Neural cell (in vitro differentiated cells): ENCODE measurements around the gene KIAA1958. TPM values are rescaled to one million over a fixed set of nuclear protein-coding genes. Genes with fewer than 3 reads are reported as not detected.

Experiments
- H2AFZ ChIP-seq: fragments of 200-600, 300-800 bp; sonication (generic), shearing (Covaris generic); 2 replicates; pipeline ENCODE4 v1.6.0; 2014; ENCODE audit warnings: low read depth, mild to moderate bottlenecking, antibody characterized with exemption, low read length, moderate library complexity
- H3F3A ChIP-seq: fragments of 200-600 bp; shearing (Covaris generic); 2 replicates; pipeline ENCODE4 v1.6.1; 2016; ENCODE audit warnings: mild to moderate bottlenecking, moderate library complexity, mixed read lengths, antibody characterized with exemption, low read length; ENCODE audit not compliant: insufficient read depth, poor library complexity, severe bottlenecking
- H3K27ac ChIP-seq: fragments of 200-600, 300-800 bp; sonication (generic), shearing (Covaris generic); 2 replicates; pipeline ENCODE4 v1.5.1; 2014; ENCODE audit warnings: mild to moderate bottlenecking, low read length, moderate library complexity
- H3K27me3 ChIP-seq: fragments of 300-800, 200-600 bp; sonication (generic), shearing (Covaris generic); 2 replicates; pipeline ENCODE4 v1.6.0; 2014; ENCODE audit warnings: mild to moderate bottlenecking, low read depth, low read length, moderate library complexity; ENCODE audit not compliant: insufficient read depth
- H3K36me3 ChIP-seq: fragments of 300-800, 200-600 bp; sonication (generic), shearing (Covaris generic); 2 replicates; pipeline ENCODE4 v1.5.1; 2014; ENCODE audit warnings: mild to moderate bottlenecking, antibody characterized with exemption, low read length, moderate library complexity; ENCODE audit not compliant: insufficient read depth
- H3K4me2 ChIP-seq: fragments of 300-800, 200-600 bp; sonication (generic), shearing (Covaris generic); 2 replicates; pipeline ENCODE4 v1.6.0; 2014; ENCODE audit warnings: mild to moderate bottlenecking, low read length
- H3K4me3 ChIP-seq: fragments of 300-800, 200-600 bp; sonication (generic), shearing (Covaris generic); 2 replicates; pipeline ENCODE4 v1.5.1; 2014; ENCODE audit warnings: mild to moderate bottlenecking, low read length, moderate library complexity
- H3K79me2 ChIP-seq: fragments of 200-600 bp; shearing (Covaris generic); replicated peaks from 2 replicates; pipeline ENCODE4 v1.6.0; 2014; ENCODE audit warnings: mild to moderate bottlenecking, low read length, moderate library complexity; ENCODE audit not compliant: insufficient read depth
- H3K9ac ChIP-seq: fragments of 300-800, 200-600 bp; sonication (generic), shearing (Covaris generic); 2 replicates; pipeline ENCODE4 v1.6.1; 2016; ENCODE audit warnings: mild to moderate bottlenecking, low read length, mixed read lengths
- H3K9me2 ChIP-seq: fragments of 200-600 bp; shearing (Covaris generic); 2 replicates; pipeline ENCODE4 v1.6.1; 2016; ENCODE audit warnings: mild to moderate bottlenecking, low read length, mixed read lengths; ENCODE audit not compliant: insufficient read depth
- H3K9me3 ChIP-seq: fragments of 200-600, 300-800 bp; sonication (generic), shearing (Covaris generic); 2 replicates; pipeline ENCODE4 v1.6.1; 2016; ENCODE audit warnings: mild to moderate bottlenecking, mixed run types, low read length, moderate library complexity, mixed read lengths
- H4K20me1 ChIP-seq: fragments of 200-600 bp; shearing (Covaris generic); 2 replicates; pipeline ENCODE4 v1.6.1; 2016; ENCODE audit warnings: mild to moderate bottlenecking, mixed run types; ENCODE audit not compliant: insufficient read depth
- CTCF ChIP-seq: fragments of 450-650 bp; IDR thresholded peaks from 2 replicates; pipeline ENCODE4 v1.5.1; 2014; ENCODE audit warnings: antibody characterized with exemption, mild to moderate bottlenecking, moderate library complexity; ENCODE audit not compliant: poor library complexity, severe bottlenecking
- EP300 ChIP-seq: fragments of 450-650 bp; conservative IDR thresholded peaks from 2 replicates; pipeline ENCODE4 v1.6.1; 2014; ENCODE audit warnings: antibody characterized with exemption, mild to moderate bottlenecking, moderate library complexity; ENCODE audit not compliant: poor library complexity, severe bottlenecking
- EZH2 ChIP-seq: fragments of 200-600, 300-800 bp; shearing (Covaris generic), sonication (generic); IDR thresholded peaks from 2 replicates; pipeline ENCODE4 v1.6.1; 2014; ENCODE audit warnings: antibody characterized with exemption, low read length, borderline replicate concordance, mild to moderate bottlenecking; ENCODE audit not compliant: insufficient read depth, poor library complexity, severe bottlenecking
- MXI1 ChIP-seq: fragments of 450-650 bp; conservative IDR thresholded peaks from 2 replicates; pipeline ENCODE4 v1.6.1; 2014; ENCODE audit warnings: antibody characterized with exemption, mild to moderate bottlenecking; ENCODE audit not compliant: poor library complexity, severe bottlenecking
- POLR2AphosphoS5 ChIP-seq: IDR thresholded peaks from 2 replicates; pipeline ENCODE4 v1.6.1; 2012
- RAD21 ChIP-seq: fragments of 450-650 bp; conservative IDR thresholded peaks from 2 replicates; pipeline ENCODE4 v1.6.1; 2014; ENCODE audit warnings: antibody characterized with exemption, mild to moderate bottlenecking, moderate library complexity
- REST ChIP-seq: IDR thresholded peaks from 2 replicates; pipeline ENCODE4 v1.6.1; 2012; ENCODE audit warnings: borderline replicate concordance
- SMC3 ChIP-seq: fragments of 450-650 bp; conservative IDR thresholded peaks from 2 replicates; pipeline ENCODE4 v1.6.1; 2014; ENCODE audit warnings: antibody characterized with exemption, mild to moderate bottlenecking, moderate library complexity; ENCODE audit not compliant: poor library complexity
- TAF1 ChIP-seq: IDR thresholded peaks from 2 replicates; pipeline ENCODE4 v1.6.1; 2012; ENCODE audit warnings: low read depth
- polyA plus RNA-seq: library from polyadenylated mRNA; depleted of rRNA; stranded (reverse); fragments of >200 nt; gene quantifications from 2 replicates; pipeline ENCODE4 v1.2.3, GENCODE V29; 2014

Gene KIAA1958
- polyA plus RNA-seq, 1 donor from 2014 or later: 8.4 TPM

GRCh38 chr9:112554516-112554915 is 67.9 kb downstream of the KIAA1958 start:
- Histone ChIP-seq H3K36me3 (no peaks in the 10 kb centered on the region), H3K9me2 (no peaks in the 10 kb centered on the region), H3K4me2 (no peak overlapping the region), H3K4me3 (no peak overlapping the region), H3F3A (no peaks in the 10 kb centered on the region), H3K9ac (no peak overlapping the region), H4K20me1 (no peaks in the 10 kb centered on the region), H3K9me3 (no peaks in the 10 kb centered on the region), H2AFZ (no peak overlapping the region), H3K27ac (no peak overlapping the region), H3K27me3 (no peaks in the 10 kb centered on the region), H3K79me2 (peaks cover 51% of the 10 kb centered on the region)
- TF ChIP-seq EP300: no peak
- TF ChIP-seq REST: no peak
- no peak for TF ChIP-seq TAF1
- TF ChIP-seq EZH2: no peak
- TF ChIP-seq SMC3: no peak
- no peak for TF ChIP-seq MXI1
- no peak for TF ChIP-seq POLR2AphosphoS5
- TF ChIP-seq RAD21: no peak
- TF ChIP-seq CTCF: no peak

- H4K20me1 ChIP-seq: no peaks in the 10 kb centered on the region
- H3K27me3 ChIP-seq: no peaks in the 10 kb centered on the region
- H2AFZ ChIP-seq: no peak overlapping the region
- no peak overlapping the region for H3K9ac ChIP-seq
- H3K36me3 ChIP-seq: no peaks in the 10 kb centered on the region
- peaks cover 49% of the 10 kb centered on the region for H3K79me2 ChIP-seq
- no peaks in the 10 kb centered on the region for H3F3A ChIP-seq
- H3K27ac ChIP-seq: no peak overlapping the region
- no peak overlapping the region for H3K4me3 ChIP-seq
- H3K4me2 ChIP-seq: no peak overlapping the region
- no peaks in the 10 kb centered on the region for H3K9me3 ChIP-seq
- TF ChIP-seq POLR2AphosphoS5 (no peak), MXI1 (no peak), TAF1 (no peak), EZH2 (no peak), RAD21 (no peak), SMC3 (no peak), EP300 (no peak), REST (no peak), CTCF (no peak)
- H3K9me2 ChIP-seq: no peaks in the 10 kb centered on the region
Observed at GRCh38 chr9:112555101-112555643, 68.5 kb downstream of the KIAA1958 start.
